ENCODE data around the gene OTUD5. TPM values are rescaled to one million over a fixed set of nuclear protein-coding genes. Genes with fewer than 3 reads are reported as not detected.

The OTUD5 gene
- total and polyA plus RNA-seq, 8 donors = 38.1 to 60.4 (median 58.2) TPM

GRCh38 chrX:48961585-48962091, 4.2 kb upstream of the OTUD5 start:
- Histone ChIP-seq H3K4me3 (no peak overlapping the region), H3K9me3 (no peaks in the 10 kb centered on the region), H3K36me3 (no peaks in the 10 kb centered on the region), H3K27ac (no peak overlapping the region), H3K4me1 (peaks cover 0 to 6% of the 10 kb centered on the region in 2 donors), H3K27me3 (no peaks in the 10 kb centered on the region)
- intact Hi-C loops (cut with DNase I) = no loop called here
- TF ChIP-seq CTCF (IDR thresholded peaks at IDR 0.05) = no peak
- ATAC-seq (no peak), DNase-seq (peak in 1 of 4 donors; percentile 64)

GRCh38 chrX:48960291-48960690, 2.9 kb upstream of the OTUD5 start:
- H3K9me3 ChIP-seq = no peaks in the 10 kb centered on the region
- H3K27me3 ChIP-seq = no peaks in the 10 kb centered on the region
- no peak for DNase-seq
- H3K27ac ChIP-seq = no peak overlapping the region
- H3K4me3 ChIP-seq = no peak overlapping the region
- H3K36me3 ChIP-seq = peaks cover 0 to 4% of the 10 kb centered on the region in 2 donors
- no peak for TF ChIP-seq CTCF (IDR thresholded peaks at IDR 0.05)
- peaks cover 0 to 20% of the 10 kb centered on the region in 2 donors for H3K4me1 ChIP-seq
- intact Hi-C loops (cut with DNase I) = no loop called here
- ATAC-seq = no peak

GRCh38 chrX:48958635-48959094, 1.3 kb upstream of the OTUD5 start:
- Histone ChIP-seq H3K27me3 (no peaks in the 10 kb centered on the region), H3K27ac (peak overlapping the region; percentile 93 to 99), H3K4me1 (peaks cover 0 to 36% of the 10 kb centered on the region in 2 donors), H3K4me3 (peak overlapping the region; percentile 29 to 61), H3K9me3 (no peaks in the 10 kb centered on the region), H3K36me3 (peaks cover 0 to 4% of the 10 kb centered on the region in 2 donors)
- DNase-seq (peak in 1 of 4 donors; percentile 19), ATAC-seq (peak; percentile 2)
- intact Hi-C loops (cut with DNase I) = no loop called here
- TF ChIP-seq CTCF (IDR thresholded peaks at IDR 0.05) = no peak

GRCh38 chrX:48957827-48958634, 624 bp upstream of the OTUD5 start:
- no peaks in the 10 kb centered on the region for H3K9me3 ChIP-seq
- H3K27me3 ChIP-seq = no peaks in the 10 kb centered on the region
- intact Hi-C loops (cut with DNase I) = no loop called here
- ATAC-seq = peak; percentile 94
- TF ChIP-seq CTCF (IDR thresholded peaks at IDR 0.05) = no peak
- peaks cover 0 to 42% of the 10 kb centered on the region in 2 donors for H3K4me1 ChIP-seq
- H3K36me3 ChIP-seq = peaks cover 0 to 4% of the 10 kb centered on the region in 2 donors
- H3K27ac ChIP-seq = peak overlapping the region; percentile 93 to 99
- peak; percentile 93 to 98 (median 96) for DNase-seq
- peak overlapping the region; percentile 50 to 61 for H3K4me3 ChIP-seq

GRCh38 chrX:48956728-48957414, 536 bp downstream of the OTUD5 start:
- H3K9me3 ChIP-seq = no peaks in the 10 kb centered on the region
- TF ChIP-seq CTCF (IDR thresholded peaks at IDR 0.05) = no peak
- H3K4me1 ChIP-seq = peaks cover 0 to 50% of the 10 kb centered on the region in 2 donors
- peak in 1 of 4 donors; percentile 82 for DNase-seq
- intact Hi-C loops (cut with DNase I) = no loop called here
- H3K27ac ChIP-seq = peak overlapping the region; percentile 19 to 99
- peak overlapping the region; percentile 50 to 61 for H3K4me3 ChIP-seq
- H3K36me3 ChIP-seq = peaks cover 0 to 4% of the 10 kb centered on the region in 2 donors
- no peak for ATAC-seq
- no peaks in the 10 kb centered on the region for H3K27me3 ChIP-seq
